Tongue (tissue), 2 donors: Measurements from ENCODE around the gene PMFBP1. TPM values are rescaled to one million over a fixed set of nuclear protein-coding genes. Genes with fewer than 3 reads are reported as not detected.
"Not testable (repeated sequence)": the region's sequence is repeated elsewhere in the genome, so short reads cannot be mapped to it uniquely, and the experiment has no call there.

Experiments
- DNase-seq: peaks from one replicate; pipeline ENCODE4 v3.0.0-alpha.2; 2015
- total RNA-seq: library from RNA; depleted of rRNA; stranded (reverse); fragments of >200 nt; gene quantifications from one replicate; pipeline ENCODE4 v1.2.3, GENCODE V29; 2014

Gene PMFBP1
- total RNA-seq, 1 donor from 2014 or later, result 8.1 TPM

- no peak for DNase-seq
Measured at GRCh38 chr16:72105978-72106377, 66.0 kb downstream of the PMFBP1 start.

GRCh38 chr16:72104905-72105304, 67.0 kb downstream of the PMFBP1 start:
- DNase-seq, result no peak

- peak; percentile 15 for DNase-seq
Measured at GRCh38 chr16:72101195-72101594, 70.8 kb downstream of the PMFBP1 start.

GRCh38 chr16:72099377-72099818, 72.6 kb downstream of the PMFBP1 start:
- DNase-seq, result peak; percentile 46

- no peak for DNase-seq
Measured at GRCh38 chr16:72098936-72099335, 73.0 kb downstream of the PMFBP1 start.

- no peak for DNase-seq
Measured at GRCh38 chr16:72094266-72094610, 77.7 kb downstream of the PMFBP1 start.

- peak; percentile 99 for DNase-seq
Measured at GRCh38 chr16:72093448-72094265, 78.3 kb downstream of the PMFBP1 start, which contains the start of the genes DHX38 and TXNL4B. DHX38 (plus strand) TSS chr16:72093847; CDS start chr16:72096158, 2,311 bp downstream. TXNL4B (minus strand) TSS chr16:72093620; CDS start chr16:72090749, 2,871 bp downstream.

- peak; percentile 55 for DNase-seq
Measured at GRCh38 chr16:72092832-72093447, 79.0 kb downstream of the PMFBP1 start.

- DNase-seq, result no peak
Measured at GRCh38 chr16:72091217-72091616, 80.7 kb downstream of the PMFBP1 start.

- no peak for DNase-seq
Measured at GRCh38 chr16:72085002-72085401, 87.0 kb downstream of the PMFBP1 start.

GRCh38 chr16:72084445-72084844, 87.5 kb downstream of the PMFBP1 start:
- no peak for DNase-seq

GRCh38 chr16:72083778-72084404, 88.1 kb downstream of the PMFBP1 start:
- no peak for DNase-seq

- DNase-seq, result not testable (repeated sequence)
Measured at GRCh38 chr16:72076991-72077706, 94.8 kb downstream of the PMFBP1 start.

GRCh38 chr16:72075067-72075466, 96.9 kb downstream of the PMFBP1 start:
- not testable (repeated sequence) for DNase-seq

- no peak for DNase-seq
Measured at GRCh38 chr16:72073560-72074230, 98.3 kb downstream of the PMFBP1 start.

- DNase-seq, result no peak
Measured at GRCh38 chr16:72072514-72073342, 99.2 kb downstream of the PMFBP1 start.
